Keratinocyte (primary cell): ENCODE results near the gene WNT8A. TPM values are rescaled to one million over a fixed set of nuclear protein-coding genes. Genes with fewer than 3 reads are reported as not detected.

Source experiments
- DNase-seq: peaks from one replicate; pipeline ENCODE4 v3.0.0-alpha.2; 2011; ENCODE audit warnings: low read depth, missing footprints, low spot score
- FAIRE-seq: peaks from 2 replicates; lab custom pipeline; 2011; peaks lifted over from hg19 to GRCh38; lab: Jason Lieb, UNC
- H2AFZ ChIP-seq: 2 replicates; pipeline ENCODE4 v1.6.0; 2012; ENCODE audit warnings: low read length, control low read depth, inconsistent platforms; ENCODE audit not compliant: control insufficient read depth
- H3K27ac ChIP-seq: 2 replicates; pipeline ENCODE4 v1.5.1; 2011; ENCODE audit warnings: low read length; ENCODE audit not compliant: control insufficient read depth, insufficient read depth
- H3K27me3 ChIP-seq: 3 replicates; pipeline ENCODE4 v1.6.0; 2011; ENCODE audit warnings: low read length; ENCODE audit not compliant: control insufficient read depth, insufficient read depth; ENCODE audit errors: extremely low read depth
- H3K36me3 ChIP-seq, 2 experiments: 2 replicates in 1 of 2; 3 replicates in 1 of 2; pipeline ENCODE4 v1.5.1; 2011; ENCODE audit warnings: low read length in 2 of 2, mild to moderate bottlenecking in 1 of 2; ENCODE audit not compliant: control insufficient read depth in 2 of 2, insufficient read depth in 2 of 2; ENCODE audit errors: extremely low read depth in 1 of 2
- H3K4me1 ChIP-seq: 3 replicates; pipeline ENCODE4 v1.5.1; 2011; ENCODE audit warnings: low read length; ENCODE audit not compliant: control insufficient read depth, insufficient read depth; ENCODE audit errors: extremely low read depth
- H3K4me2 ChIP-seq: 3 replicates; pipeline ENCODE4 v1.6.0; 2011; ENCODE audit warnings: low read depth, low read length; ENCODE audit not compliant: control insufficient read depth, insufficient read depth; ENCODE audit errors: extremely low read depth
- H3K4me3 ChIP-seq, 3 experiments: fragments of 200-600 bp in 1 of 3; sonication (generic) in 1 of 3; 2 replicates in 2 of 3; 3 replicates in 1 of 3; pipeline ENCODE4 v1.5.1; 2011 to 2016; ENCODE audit warnings: low read length in 3 of 3, mild to moderate bottlenecking in 3 of 3, control low read depth in 2 of 3, inconsistent platforms in 1 of 3, low read depth in 1 of 3, mixed read lengths in 1 of 3, mixed run types in 1 of 3, moderate library complexity in 1 of 3; ENCODE audit not compliant: control insufficient read depth in 2 of 3, insufficient read depth in 2 of 3; ENCODE audit errors: extremely low read depth in 1 of 3
- H3K79me2 ChIP-seq: 2 replicates; pipeline ENCODE4 v1.6.0; 2012; ENCODE audit warnings: low read length; ENCODE audit not compliant: control insufficient read depth, insufficient read depth
- H3K9ac ChIP-seq: 3 replicates; pipeline ENCODE4 v1.6.0; 2011; ENCODE audit warnings: low read length; ENCODE audit not compliant: control insufficient read depth, insufficient read depth; ENCODE audit errors: extremely low read depth
- H3K9me1 ChIP-seq: 3 replicates; pipeline ENCODE4 v1.6.0; 2011; ENCODE audit warnings: low read length; ENCODE audit not compliant: control insufficient read depth, insufficient read depth; ENCODE audit errors: extremely low read depth
- H3K9me3 ChIP-seq: 2 replicates; pipeline ENCODE4 v1.5.1; 2012; ENCODE audit warnings: low read depth, low read length; ENCODE audit not compliant: control insufficient read depth
- H4K20me1 ChIP-seq: 3 replicates; pipeline ENCODE4 v1.6.0; 2011; ENCODE audit warnings: low read length; ENCODE audit not compliant: control insufficient read depth, insufficient read depth; ENCODE audit errors: extremely low read depth
- EZH2 ChIP-seq: IDR thresholded peaks from one replicate; pipeline ENCODE4 v1.6.1; 2012; ENCODE audit warnings: inconsistent platforms, mild to moderate bottlenecking, low read length, moderate library complexity
- dilution Hi-C: fragments of 300-500 bp; cut with MboI; formaldehyde crosslinking; loops from one replicate; pipeline ENCODE4 v1.7.0; 2020; ENCODE audit warnings: low sequenced_read_pairs; ENCODE audit not compliant: extremely low pct_ligation_motif_present
- polyA plus RNA-seq, 5 experiments: library from polyadenylated mRNA; depleted of rRNA in 3 of 5; stranded (reverse) in 3 of 5; stranded (forward) in 1 of 5; unstranded in 1 of 5; fragments of >200 nt; gene quantifications; 1 replicate in 1 of 5; 2 replicates in 3 of 5; 3 replicates in 1 of 5; pipeline versions ENCODE4 v1.2.1 to v1.2.3, GENCODE V29; 2011 to 2012; ENCODE audit warnings: missing spikeins in 2 of 5, low read depth in 1 of 5, low replicate concordance in 1 of 5
- TF ChIP-seq, protein P1 (sequence below), 3 experiments: IDR thresholded peaks in 1 of 3; conservative IDR thresholded peaks in 1 of 3; optimal IDR thresholded peaks in 1 of 3; 2 replicates in 2 of 3; 3 replicates in 1 of 3; pipeline versions ENCODE3 to v1.5.1; 2011; ENCODE audit warnings: low read length in 3 of 3, mild to moderate bottlenecking in 3 of 3, moderate library complexity in 2 of 3, control low read depth in 1 of 3, inconsistent platforms in 1 of 3; ENCODE audit not compliant: insufficient read depth in 2 of 3; ENCODE audit errors: extremely low read depth in 1 of 3

Gene WNT8A
- polyA plus RNA-seq, 1 donor (not counting 4 experiments of a cell fraction or from before 2014, with no cell fraction given), result not detected

DNA sequence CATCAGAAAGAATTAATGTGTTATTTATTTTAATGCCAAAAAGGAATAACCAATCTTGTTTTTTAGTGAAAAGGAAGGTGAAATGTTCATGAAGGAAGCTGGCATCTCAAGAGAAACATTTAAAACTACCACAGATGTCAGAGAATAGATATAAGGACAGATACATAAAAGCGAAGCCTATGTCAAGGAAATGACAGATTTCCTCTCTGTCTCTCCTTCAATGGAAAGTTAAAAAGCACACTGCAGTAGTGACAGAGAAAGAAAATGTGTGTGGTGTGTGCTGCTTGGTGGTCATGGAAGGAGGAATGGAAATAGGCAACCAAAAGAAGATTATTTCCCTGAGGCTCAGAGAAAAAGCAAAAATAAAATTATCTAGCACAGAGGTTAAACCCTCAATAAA is 9.2 kb downstream of the WNT8A start:
- FAIRE-seq (no peak), DNase-seq (no peak)
- H2AFZ ChIP-seq, result no peak overlapping the region
- no peak overlapping the region for H3K4me2 ChIP-seq
- peaks cover 11% of the 10 kb centered on the region for H3K4me1 ChIP-seq
- no peak overlapping the region for H3K4me3 ChIP-seq
- TF ChIP-seq, protein P1, sequence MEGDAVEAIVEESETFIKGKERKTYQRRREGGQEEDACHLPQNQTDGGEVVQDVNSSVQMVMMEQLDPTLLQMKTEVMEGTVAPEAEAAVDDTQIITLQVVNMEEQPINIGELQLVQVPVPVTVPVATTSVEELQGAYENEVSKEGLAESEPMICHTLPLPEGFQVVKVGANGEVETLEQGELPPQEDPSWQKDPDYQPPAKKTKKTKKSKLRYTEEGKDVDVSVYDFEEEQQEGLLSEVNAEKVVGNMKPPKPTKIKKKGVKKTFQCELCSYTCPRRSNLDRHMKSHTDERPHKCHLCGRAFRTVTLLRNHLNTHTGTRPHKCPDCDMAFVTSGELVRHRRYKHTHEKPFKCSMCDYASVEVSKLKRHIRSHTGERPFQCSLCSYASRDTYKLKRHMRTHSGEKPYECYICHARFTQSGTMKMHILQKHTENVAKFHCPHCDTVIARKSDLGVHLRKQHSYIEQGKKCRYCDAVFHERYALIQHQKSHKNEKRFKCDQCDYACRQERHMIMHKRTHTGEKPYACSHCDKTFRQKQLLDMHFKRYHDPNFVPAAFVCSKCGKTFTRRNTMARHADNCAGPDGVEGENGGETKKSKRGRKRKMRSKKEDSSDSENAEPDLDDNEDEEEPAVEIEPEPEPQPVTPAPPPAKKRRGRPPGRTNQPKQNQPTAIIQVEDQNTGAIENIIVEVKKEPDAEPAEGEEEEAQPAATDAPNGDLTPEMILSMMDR (optimal IDR thresholded peaks at IDR 0.05 in 1 of 3, IDR thresholded peaks at IDR 0.05 in 1 of 3, conservative IDR thresholded peaks at IDR 0.05 in 1 of 3; ENCODE audit: extremely low read depth in 1 of 3, insufficient read depth in 2 of 3, low read length in 3 of 3), result no peak
- no peak for TF ChIP-seq EZH2
- H3K9ac ChIP-seq, result no peak overlapping the region
- no peaks in the 10 kb centered on the region for H4K20me1 ChIP-seq
- dilution Hi-C loops, result no loop called here
- H3K9me1 ChIP-seq, result no peaks in the 10 kb centered on the region
- no peaks in the 10 kb centered on the region for H3K36me3 ChIP-seq
- H3K9me3 ChIP-seq, result no peaks in the 10 kb centered on the region
- H3K79me2 ChIP-seq, result no peaks in the 10 kb centered on the region
- H3K27me3 ChIP-seq, result no peaks in the 10 kb centered on the region
- no peak overlapping the region for H3K27ac ChIP-seq

DNA sequence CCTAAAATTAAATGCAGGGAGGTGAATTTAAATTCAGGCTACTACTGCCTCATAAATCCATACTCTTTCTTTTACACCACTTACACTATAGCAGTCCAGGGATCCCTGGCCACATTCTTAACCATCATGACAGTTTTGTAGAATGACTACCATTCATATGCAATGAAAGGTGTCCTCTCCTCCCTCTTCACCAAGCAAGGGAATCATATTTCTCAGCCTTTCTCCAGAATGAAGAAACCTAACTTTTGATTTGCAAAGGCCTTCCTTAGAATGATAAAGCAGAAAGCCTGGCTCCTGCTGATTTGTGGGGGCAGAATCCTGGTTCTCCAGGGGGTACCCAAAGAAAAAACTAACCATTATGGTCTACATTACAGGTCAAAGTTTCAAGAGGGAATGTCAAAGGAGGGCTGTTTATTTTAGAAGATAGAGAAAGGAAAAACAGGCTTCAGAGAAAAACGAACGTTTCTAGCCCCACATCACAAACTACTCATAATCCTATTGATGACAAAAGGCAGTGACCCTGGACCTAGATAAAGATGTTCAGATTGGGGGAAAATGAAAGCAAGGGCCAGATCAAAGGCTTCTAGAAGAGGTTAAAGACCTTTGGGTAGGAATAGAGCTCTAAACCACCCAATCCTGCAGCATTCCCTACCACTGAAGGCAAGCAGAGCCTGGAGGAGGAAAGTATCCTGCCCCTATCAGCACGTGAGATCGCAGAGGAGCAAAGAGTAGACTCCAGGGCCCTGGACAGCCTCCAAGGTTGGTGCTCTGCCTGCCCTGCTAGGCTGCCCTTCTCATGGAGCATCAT is 11.5 kb downstream of the WNT8A start:
- TF ChIP-seq EZH2, result no peak
- TF ChIP-seq, protein P1 (optimal IDR thresholded peaks at IDR 0.05 in 1 of 3, IDR thresholded peaks at IDR 0.05 in 1 of 3, conservative IDR thresholded peaks at IDR 0.05 in 1 of 3; ENCODE audit: extremely low read depth in 1 of 3, insufficient read depth in 2 of 3, low read length in 3 of 3), result no peak
- no peak overlapping the region for H2AFZ ChIP-seq
- peaks cover 11% of the 10 kb centered on the region for H3K4me1 ChIP-seq
- DNase-seq (no peak), FAIRE-seq (no peak)
- dilution Hi-C loops, result no loop called here
- no peak overlapping the region for H3K4me3 ChIP-seq
- no peaks in the 10 kb centered on the region for H3K9me1 ChIP-seq
- no peaks in the 10 kb centered on the region for H3K79me2 ChIP-seq
- no peak overlapping the region for H3K9ac ChIP-seq
- no peaks in the 10 kb centered on the region for H3K27me3 ChIP-seq
- H4K20me1 ChIP-seq, result no peaks in the 10 kb centered on the region
- H3K36me3 ChIP-seq, result no peaks in the 10 kb centered on the region
- no peak overlapping the region for H3K27ac ChIP-seq
- no peaks in the 10 kb centered on the region for H3K9me3 ChIP-seq
- H3K4me2 ChIP-seq, result no peak overlapping the region
